ENCODE data around the gene GAREM1. TPM values are rescaled to one million over a fixed set of nuclear protein-coding genes. Genes with fewer than 3 reads are reported as not detected.
A peak's percentile ranks its signal among the peaks of the same experiment; 100 is the strongest.
"Not testable (repeated sequence)": the region's sequence is repeated elsewhere in the genome, so short reads cannot be mapped to it uniquely, and the experiment has no call there.

The GAREM1 gene
- under 1 TPM in 1 of 2 experiments, not detected in 1; 0.06 TPM for total RNA-seq

DNA sequence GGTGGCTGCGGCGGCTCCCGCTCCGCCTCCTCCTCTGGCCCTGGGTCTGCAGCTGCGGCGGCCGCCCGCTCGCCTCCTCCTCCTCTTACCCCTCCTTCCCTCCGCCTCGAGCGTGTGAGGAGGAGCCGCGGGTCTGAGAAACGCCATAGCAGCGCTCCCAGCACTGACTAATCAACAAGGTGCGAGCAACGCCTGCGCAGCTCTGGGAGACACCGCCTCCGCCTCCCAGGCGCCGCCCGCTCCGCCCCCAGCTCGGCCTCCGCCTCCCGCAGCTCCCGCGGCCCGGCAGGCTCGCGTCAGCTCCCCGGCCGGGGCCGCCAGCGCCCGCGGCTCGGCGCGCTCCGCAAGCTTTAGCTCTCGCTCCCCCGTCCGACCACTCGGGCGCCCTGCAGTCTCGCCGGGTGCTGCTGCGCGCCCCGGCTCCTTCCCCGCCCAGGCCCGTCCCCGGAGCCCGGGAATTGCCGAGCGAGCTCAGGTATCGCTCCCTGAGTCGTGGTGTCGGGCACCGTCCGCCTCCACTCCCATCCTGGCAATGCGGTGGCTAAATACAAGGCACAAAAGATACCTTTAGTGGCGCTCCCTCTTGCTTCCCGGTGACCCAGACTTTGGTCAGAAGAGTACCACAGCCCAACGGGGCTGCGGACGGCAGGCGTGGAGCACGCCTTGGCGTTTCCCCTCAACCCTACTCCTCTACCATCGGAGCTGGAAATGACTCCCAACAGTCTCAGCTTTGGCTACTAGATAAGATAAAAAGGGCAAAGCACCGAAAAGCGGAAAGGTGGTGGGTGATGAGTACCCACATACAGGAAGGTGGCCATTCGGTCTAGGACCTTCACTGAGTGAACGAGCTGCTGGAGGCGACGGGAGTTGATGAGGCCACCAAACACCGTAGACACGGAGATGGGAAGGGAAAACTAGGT is at the start of gene GAREM1:
Gene GAREM1 (minus strand): TSS at position 169 of the 920 bp plus-strand sequence. CDS start 454 bp downstream, outside the sequence.
- peak; percentile 98 for ATAC-seq (ENCODE audit: low read depth)
- Mint-ChIP-seq H3K4me1 (peaks cover 23% of the 10 kb centered on the region), H3K36me3 (no peaks in the 10 kb centered on the region), H3K4me3 (peak within 1 kb of the TSS; percentile 82), H3K27me3 (peaks cover 64% of the 10 kb centered on the region), H3K27ac (no peak within 1 kb of the TSS), H3K9me3 (no peaks in the 10 kb centered on the region)
- DNase-seq = peak; percentile 87
- POLR2A ChIA-PET = interaction anchor here (0.7 kb wide), 1 partner anchor 385 kb away, joined by 3 read pairs; no protein-coding TSS in a partner anchor

DNA sequence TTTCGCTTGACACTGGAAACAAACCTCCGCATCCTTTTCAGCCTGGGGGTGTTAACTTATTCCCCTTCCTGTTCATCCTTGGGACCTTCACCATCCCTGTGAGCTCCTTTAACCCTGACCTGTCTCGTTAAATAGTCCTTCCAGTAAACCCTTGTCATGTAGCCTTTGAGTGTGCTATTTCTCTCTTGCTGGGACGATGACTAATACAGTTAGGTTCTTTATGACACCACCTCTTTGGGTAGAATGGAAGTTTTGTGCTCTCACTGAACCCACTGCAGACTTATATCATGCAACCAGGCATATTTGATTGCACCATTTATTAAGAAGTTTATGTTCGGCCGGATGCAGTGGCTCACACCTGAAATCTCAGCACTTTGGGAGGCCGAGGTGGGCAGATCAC is 40.5 kb upstream of the GAREM1 start:
- Mint-ChIP-seq H3K4me3 (no peak overlapping the region), H3K4me1 (no peaks in the 10 kb centered on the region), H3K9me3 (peaks cover 1% of the 10 kb centered on the region), H3K27ac (no peak overlapping the region), H3K36me3 (no peaks in the 10 kb centered on the region), H3K27me3 (peaks cover under 1% of the 10 kb centered on the region)
- ATAC-seq (ENCODE audit: low read depth) (no peak), DNase-seq (no peak)
- POLR2A ChIA-PET = no interaction called here

DNA sequence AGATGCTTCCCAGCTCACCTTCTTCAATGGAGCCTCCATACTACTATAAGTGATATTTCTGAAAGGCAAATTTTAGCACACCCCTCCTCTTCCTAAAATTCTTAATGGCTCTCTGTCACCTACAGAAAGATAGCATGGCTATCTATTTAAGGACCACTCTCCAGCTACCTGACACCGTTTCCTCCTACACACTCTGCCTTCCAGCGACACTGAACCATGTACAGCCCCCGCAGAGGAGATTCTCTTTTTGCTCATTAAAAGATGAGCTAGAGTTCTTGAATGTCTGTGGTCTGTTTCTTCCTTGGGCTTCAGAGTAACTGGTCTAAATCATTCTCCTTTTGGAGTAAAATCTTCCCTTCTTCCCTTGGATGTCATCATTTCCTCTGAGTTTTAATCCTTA is 38.4 kb upstream of the GAREM1 start:
- no peak for ATAC-seq (ENCODE audit: low read depth)

GRCh38 chr18:32507093-32507492 is 36.4 kb upstream of the GAREM1 start:
- Mint-ChIP-seq H3K9me3 (peaks cover 1% of the 10 kb centered on the region), H3K27me3 (no peaks in the 10 kb centered on the region), H3K36me3 (no peaks in the 10 kb centered on the region), H3K4me1 (no peaks in the 10 kb centered on the region), H3K4me3 (no peak overlapping the region), H3K27ac (no peak overlapping the region)
- DNase-seq = no peak
- no peak for ATAC-seq (ENCODE audit: low read depth)
- POLR2A ChIA-PET = no interaction called here

More for the DNA sequence above, 38.4 kb upstream of the GAREM1 start:
- Mint-ChIP-seq H3K27me3 (no peaks in the 10 kb centered on the region), H3K27ac (no peak overlapping the region), H3K4me3 (no peak overlapping the region), H3K4me1 (no peaks in the 10 kb centered on the region), H3K9me3 (peaks cover 1% of the 10 kb centered on the region), H3K36me3 (no peaks in the 10 kb centered on the region)
- DNase-seq = no peak
- POLR2A ChIA-PET = interaction anchor here (0.6 kb wide), 1 partner anchor 603 kb away, joined by 3 read pairs; no protein-coding TSS in a partner anchor

DNA sequence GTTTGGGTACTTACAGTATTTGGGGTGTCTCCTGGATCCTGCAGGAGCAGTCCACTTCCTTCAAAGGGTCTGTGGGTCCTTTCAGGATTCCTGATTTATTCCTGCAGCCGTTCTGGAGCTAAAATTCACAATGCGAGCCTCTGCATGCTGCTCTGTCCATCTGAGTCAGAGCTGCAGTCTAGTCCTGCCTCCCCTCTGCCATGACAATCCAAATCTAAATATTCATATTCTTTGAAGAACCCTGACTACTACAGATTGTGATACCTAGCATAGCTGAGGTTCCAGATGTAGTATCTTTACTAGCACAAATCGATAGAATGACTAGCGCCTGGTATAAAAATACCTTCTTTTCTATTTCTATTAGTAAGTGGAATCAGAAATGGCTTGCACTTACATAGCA is 31.3 kb upstream of the GAREM1 start:
- no peaks in the 10 kb centered on the region for H3K9me3 Mint-ChIP-seq
- H3K4me1 Mint-ChIP-seq = no peaks in the 10 kb centered on the region
- ATAC-seq (ENCODE audit: low read depth) (no peak), DNase-seq (no peak)
- POLR2A ChIA-PET = no interaction called here
- no peak overlapping the region for H3K27ac Mint-ChIP-seq
- H3K4me3 Mint-ChIP-seq = no peak overlapping the region
- peaks cover 6% of the 10 kb centered on the region for H3K27me3 Mint-ChIP-seq
- H3K36me3 Mint-ChIP-seq = no peaks in the 10 kb centered on the region

GRCh38 chr18:32501242-32501641 is 30.6 kb upstream of the GAREM1 start:
- H3K27me3 Mint-ChIP-seq; H3K36me3 Mint-ChIP-seq; H3K4me3 Mint-ChIP-seq; H3K4me1 Mint-ChIP-seq; H3K9me3 Mint-ChIP-seq; ATAC-seq (ENCODE audit: low read depth); POLR2A ChIA-PET; DNase-seq: not testable (repeated sequence)
- H3K27ac Mint-ChIP-seq = peak overlapping the region; percentile 52

- DNase-seq = no peak
- H3K4me3 Mint-ChIP-seq = no peak overlapping the region
- no peak overlapping the region for H3K27ac Mint-ChIP-seq
- POLR2A ChIA-PET = no interaction called here
- H3K4me1 Mint-ChIP-seq = no peaks in the 10 kb centered on the region
- no peak for ATAC-seq (ENCODE audit: low read depth)
- peaks cover 22% of the 10 kb centered on the region for H3K27me3 Mint-ChIP-seq
- H3K36me3 Mint-ChIP-seq = no peaks in the 10 kb centered on the region
- no peaks in the 10 kb centered on the region for H3K9me3 Mint-ChIP-seq
Observed at GRCh38 chr18:32483002-32483401, 12.3 kb upstream of the GAREM1 start.

- Mint-ChIP-seq H3K27ac (no peak overlapping the region), H3K36me3 (no peaks in the 10 kb centered on the region), H3K9me3 (no peaks in the 10 kb centered on the region), H3K4me3 (no peak overlapping the region), H3K4me1 (no peaks in the 10 kb centered on the region), H3K27me3 (peaks cover 21% of the 10 kb centered on the region)
- DNase-seq (no peak), ATAC-seq (ENCODE audit: low read depth) (no peak)
- POLR2A ChIA-PET = no interaction called here
Observed at GRCh38 chr18:32482117-32482516, 11.4 kb upstream of the GAREM1 start.

- DNase-seq (no peak), ATAC-seq (ENCODE audit: low read depth) (no peak)
- H3K36me3 Mint-ChIP-seq = no peaks in the 10 kb centered on the region
- peaks cover 18% of the 10 kb centered on the region for H3K27me3 Mint-ChIP-seq
- POLR2A ChIA-PET = no interaction called here
- no peak overlapping the region for H3K27ac Mint-ChIP-seq
- no peak overlapping the region for H3K4me3 Mint-ChIP-seq
- no peaks in the 10 kb centered on the region for H3K9me3 Mint-ChIP-seq
- H3K4me1 Mint-ChIP-seq = no peaks in the 10 kb centered on the region
Observed at GRCh38 chr18:32480581-32480980, 9.9 kb upstream of the GAREM1 start.

DNA sequence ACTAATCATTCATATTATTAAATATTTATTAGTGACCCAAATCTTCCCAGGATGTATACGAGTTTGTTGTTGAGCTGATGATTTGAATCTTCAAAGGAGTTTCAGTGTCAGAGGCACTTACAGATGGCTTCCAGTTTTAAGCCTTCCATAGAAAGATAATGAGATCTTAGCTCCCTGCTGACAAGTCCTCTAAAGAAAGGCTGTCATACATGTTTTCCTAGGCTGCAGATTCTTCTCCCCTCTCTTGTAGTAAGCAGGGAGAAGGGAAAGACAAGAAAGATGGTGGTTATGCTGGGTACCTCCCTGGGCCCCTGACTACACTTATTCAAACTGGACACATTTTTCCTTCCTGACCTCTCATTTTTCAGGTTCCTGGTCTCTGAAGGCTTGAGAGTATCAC is 8.1 kb upstream of the GAREM1 start:
- Mint-ChIP-seq H3K27ac (no peak overlapping the region), H3K4me1 (no peaks in the 10 kb centered on the region), H3K27me3 (peaks cover 19% of the 10 kb centered on the region), H3K36me3 (no peaks in the 10 kb centered on the region), H3K4me3 (no peak overlapping the region), H3K9me3 (no peaks in the 10 kb centered on the region)
- ATAC-seq (ENCODE audit: low read depth) = no peak
- no peak for DNase-seq
- POLR2A ChIA-PET = no interaction called here

GRCh38 chr18:32478317-32478716 is 7.6 kb upstream of the GAREM1 start:
- Mint-ChIP-seq H3K27ac (no peak overlapping the region), H3K4me3 (no peak overlapping the region), H3K9me3 (no peaks in the 10 kb centered on the region), H3K36me3 (no peaks in the 10 kb centered on the region), H3K27me3 (peaks cover 18% of the 10 kb centered on the region), H3K4me1 (no peaks in the 10 kb centered on the region)
- DNase-seq (no peak), ATAC-seq (ENCODE audit: low read depth) (no peak)
- POLR2A ChIA-PET = no interaction called here

GRCh38 chr18:32476106-32476505 is 5.4 kb upstream of the GAREM1 start:
- peaks cover 7% of the 10 kb centered on the region for H3K4me1 Mint-ChIP-seq
- no peaks in the 10 kb centered on the region for H3K36me3 Mint-ChIP-seq
- no peak for ATAC-seq (ENCODE audit: low read depth)
- H3K9me3 Mint-ChIP-seq = no peaks in the 10 kb centered on the region
- no peak overlapping the region for H3K27ac Mint-ChIP-seq
- no peak overlapping the region for H3K4me3 Mint-ChIP-seq
- peaks cover 36% of the 10 kb centered on the region for H3K27me3 Mint-ChIP-seq
- POLR2A ChIA-PET = no interaction called here
- no peak for DNase-seq

DNA sequence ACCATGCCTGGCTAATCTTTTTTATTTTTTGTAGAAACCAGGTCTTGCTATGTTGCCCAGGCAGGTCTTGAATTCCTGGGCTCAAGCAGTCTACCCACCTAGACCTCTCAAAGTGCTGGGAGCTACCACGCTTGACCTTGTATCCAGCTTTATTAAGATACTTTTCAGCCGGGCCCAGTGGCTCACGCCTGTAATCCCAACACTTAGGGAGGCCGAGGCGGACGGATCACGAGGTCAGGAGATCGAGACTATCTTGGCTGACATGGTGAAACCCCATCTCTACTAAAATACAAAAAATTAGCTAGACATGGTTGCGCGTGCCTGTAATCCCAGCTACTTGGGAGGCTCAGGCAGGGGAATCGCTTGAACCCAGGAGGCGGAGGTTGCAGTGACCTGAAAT is 4.4 kb upstream of the GAREM1 start:
- POLR2A ChIA-PET; DNase-seq; H3K4me1 Mint-ChIP-seq; H3K4me3 Mint-ChIP-seq; H3K27ac Mint-ChIP-seq; H3K36me3 Mint-ChIP-seq; H3K9me3 Mint-ChIP-seq; ATAC-seq (ENCODE audit: low read depth): not testable (repeated sequence)
- peaks cover 38% of the 10 kb centered on the region for H3K27me3 Mint-ChIP-seq

GRCh38 chr18:32473325-32473724 is 2.6 kb upstream of the GAREM1 start:
- Mint-ChIP-seq H3K27me3 (peaks cover 49% of the 10 kb centered on the region), H3K4me3 (no peak overlapping the region), H3K4me1 (peaks cover 19% of the 10 kb centered on the region), H3K9me3 (no peaks in the 10 kb centered on the region), H3K27ac (no peak overlapping the region), H3K36me3 (no peaks in the 10 kb centered on the region)
- DNase-seq (no peak), ATAC-seq (ENCODE audit: low read depth) (no peak)
- POLR2A ChIA-PET = no interaction called here
